Glutamatergic neuron (in vitro differentiated cells): Measurements from ENCODE around the gene ZCCHC14. TPM values are rescaled to one million over a fixed set of nuclear protein-coding genes. Genes with fewer than 3 reads are reported as not detected.

Source experiments
- DNase-seq: peaks from one replicate; pipeline ENCODE4 v3.0.0; 2022
- H3K27ac Mint-ChIP-seq: one replicate; pipeline ENCODE4 v1.8.0; 2020; ENCODE audit warnings: mild to moderate bottlenecking, mixed read lengths, inconsistent platforms; ENCODE audit not compliant: unreplicated experiment
- H3K27me3 Mint-ChIP-seq: one replicate; pipeline ENCODE4 v1.8.0; 2020; ENCODE audit warnings: mild to moderate bottlenecking, moderate library complexity, mixed read lengths, inconsistent platforms; ENCODE audit not compliant: unreplicated experiment
- H3K36me3 Mint-ChIP-seq: one replicate; pipeline ENCODE4 v1.8.0; 2020; ENCODE audit warnings: mild to moderate bottlenecking, mixed read lengths, inconsistent platforms; ENCODE audit not compliant: unreplicated experiment
- H3K4me1 Mint-ChIP-seq: one replicate; pipeline ENCODE4 v1.8.0; 2020; ENCODE audit warnings: mild to moderate bottlenecking, low read depth, mixed read lengths, inconsistent platforms; ENCODE audit not compliant: unreplicated experiment
- H3K4me3 Mint-ChIP-seq: one replicate; pipeline ENCODE4 v1.8.0; 2020; ENCODE audit warnings: mild to moderate bottlenecking, mixed read lengths, inconsistent platforms; ENCODE audit not compliant: unreplicated experiment
- H3K9me3 Mint-ChIP-seq: one replicate; pipeline ENCODE4 v1.8.0; 2020; ENCODE audit warnings: mild to moderate bottlenecking, moderate library complexity, mixed read lengths, inconsistent platforms; ENCODE audit not compliant: unreplicated experiment
- total RNA-seq: library from RNA; stranded (reverse); fragmentation: NEBNext Ultra II Directional; extraction: Animal tissue kit (Norgen Biotek cat#: 25700); gene quantifications from one replicate; pipeline ENCODE4 v1.2.1, GENCODE V29; 2021; ENCODE audit not compliant: unreplicated experiment
- TF ChIP-seq, protein P1 (sequence below): fragments of 200-600 bp; sonication (generic); IDR thresholded peaks from one replicate; pipeline ENCODE4 v1.5.0; 2021; ENCODE audit not compliant: partially characterized antibody, unreplicated experiment

ZCCHC14 gene
- total RNA-seq, 1 donor from 2014 or later: 29.2 TPM

DNA sequence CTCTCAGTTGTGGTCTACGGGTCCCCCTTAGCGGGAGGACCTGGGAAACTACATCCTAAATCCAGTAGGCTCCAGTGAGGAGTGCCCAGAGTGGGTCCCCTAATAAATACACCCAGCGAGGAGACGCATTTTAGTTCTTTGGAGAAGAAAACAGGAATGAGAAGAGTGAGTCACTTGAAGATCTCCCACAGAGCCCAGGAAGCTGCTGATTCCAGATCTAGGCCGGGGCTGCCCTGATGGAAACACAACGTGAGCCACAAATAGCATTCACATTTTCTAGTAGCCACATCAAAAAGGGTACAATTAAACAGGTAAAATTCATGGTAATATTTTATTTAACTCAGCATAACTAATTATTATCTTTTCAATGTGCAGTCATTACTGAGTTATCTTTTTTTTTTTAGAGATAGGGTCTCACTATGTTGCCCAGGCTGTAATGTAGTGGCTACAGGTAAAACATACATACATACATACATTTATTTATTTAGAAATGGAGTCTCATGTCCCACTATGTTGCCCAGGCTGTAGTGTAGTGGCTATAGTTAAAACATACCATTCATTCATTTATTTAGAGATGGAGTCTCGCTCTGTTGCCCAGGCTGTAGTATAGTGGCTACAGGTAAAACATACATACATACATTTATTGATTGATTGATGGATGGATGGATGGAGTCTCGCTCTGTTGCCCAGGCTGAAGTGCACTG is 130.8 kb downstream of the ZCCHC14 start:
- Mint-ChIP-seq H3K4me3 (no peak overlapping the region), H3K4me1 (peaks cover 22% of the 10 kb centered on the region), H3K27ac (no peak overlapping the region), H3K9me3 (peaks cover 4% of the 10 kb centered on the region), H3K36me3 (peaks cover 8% of the 10 kb centered on the region), H3K27me3 (no peaks in the 10 kb centered on the region)
- DNase-seq: no peak
- TF ChIP-seq, protein P1, sequence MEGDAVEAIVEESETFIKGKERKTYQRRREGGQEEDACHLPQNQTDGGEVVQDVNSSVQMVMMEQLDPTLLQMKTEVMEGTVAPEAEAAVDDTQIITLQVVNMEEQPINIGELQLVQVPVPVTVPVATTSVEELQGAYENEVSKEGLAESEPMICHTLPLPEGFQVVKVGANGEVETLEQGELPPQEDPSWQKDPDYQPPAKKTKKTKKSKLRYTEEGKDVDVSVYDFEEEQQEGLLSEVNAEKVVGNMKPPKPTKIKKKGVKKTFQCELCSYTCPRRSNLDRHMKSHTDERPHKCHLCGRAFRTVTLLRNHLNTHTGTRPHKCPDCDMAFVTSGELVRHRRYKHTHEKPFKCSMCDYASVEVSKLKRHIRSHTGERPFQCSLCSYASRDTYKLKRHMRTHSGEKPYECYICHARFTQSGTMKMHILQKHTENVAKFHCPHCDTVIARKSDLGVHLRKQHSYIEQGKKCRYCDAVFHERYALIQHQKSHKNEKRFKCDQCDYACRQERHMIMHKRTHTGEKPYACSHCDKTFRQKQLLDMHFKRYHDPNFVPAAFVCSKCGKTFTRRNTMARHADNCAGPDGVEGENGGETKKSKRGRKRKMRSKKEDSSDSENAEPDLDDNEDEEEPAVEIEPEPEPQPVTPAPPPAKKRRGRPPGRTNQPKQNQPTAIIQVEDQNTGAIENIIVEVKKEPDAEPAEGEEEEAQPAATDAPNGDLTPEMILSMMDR: no peak

DNA sequence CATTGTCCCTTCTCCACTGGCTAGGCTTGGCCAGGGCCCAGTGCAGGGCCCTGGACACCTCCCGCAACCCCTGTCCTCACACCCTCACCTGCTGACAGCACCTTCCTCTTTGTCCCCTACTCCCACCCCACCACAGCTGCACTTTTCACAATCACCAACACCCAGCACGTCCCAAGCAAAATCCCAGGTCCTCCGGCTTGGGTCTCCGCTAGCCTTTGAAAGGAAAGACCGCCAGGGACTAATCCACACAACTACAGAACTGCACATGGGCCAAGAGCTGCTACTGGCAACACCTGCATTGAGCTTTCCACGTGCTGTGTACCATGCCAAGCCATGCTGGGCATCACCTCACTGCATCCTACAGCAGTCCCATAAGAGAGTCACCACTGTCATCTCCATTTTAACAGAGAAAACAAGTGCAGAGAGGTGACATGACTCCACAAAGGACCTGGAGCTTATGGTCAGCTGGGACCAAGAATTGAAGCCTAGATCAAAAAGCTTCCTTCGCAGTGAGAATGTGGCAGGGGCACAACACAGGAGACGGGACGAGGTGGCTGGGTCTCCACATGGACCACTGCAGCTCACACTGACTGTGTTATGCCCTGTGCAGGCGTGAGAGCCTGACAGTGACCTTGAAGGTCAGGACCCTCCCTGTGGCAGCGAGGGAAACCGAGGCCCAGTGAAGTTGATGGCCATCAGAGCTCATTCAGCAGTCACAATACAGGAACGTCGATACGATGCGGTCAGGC is 131.8 kb downstream of the ZCCHC14 start:
- Mint-ChIP-seq H3K4me1 (peaks cover 22% of the 10 kb centered on the region), H3K4me3 (no peak overlapping the region), H3K9me3 (peaks cover 4% of the 10 kb centered on the region), H3K36me3 (peaks cover 8% of the 10 kb centered on the region), H3K27me3 (peaks cover 3% of the 10 kb centered on the region), H3K27ac (no peak overlapping the region)
- DNase-seq: no peak
- TF ChIP-seq, protein P1: no peak

DNA sequence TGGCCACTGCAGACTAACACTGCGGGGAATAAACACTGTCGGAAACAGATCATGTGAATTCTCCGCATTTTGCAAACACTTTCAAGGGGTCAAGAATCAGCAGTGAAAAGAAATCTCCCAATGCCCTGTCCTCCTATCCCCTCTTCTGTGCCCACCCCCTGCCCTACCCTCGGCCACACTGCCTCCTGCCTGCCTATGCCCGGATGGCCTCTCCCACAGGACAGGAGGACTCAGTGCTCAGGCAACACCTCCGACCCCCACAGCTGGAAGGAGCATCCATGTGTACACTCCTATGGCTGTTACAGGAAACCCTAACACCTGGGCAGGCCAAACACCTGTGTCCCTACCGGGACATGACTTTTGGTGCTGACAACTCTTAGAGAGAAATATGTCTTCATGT is 133.7 kb downstream of the ZCCHC14 start:
- H3K9me3 Mint-ChIP-seq: peaks cover 4% of the 10 kb centered on the region
- H3K36me3 Mint-ChIP-seq: peaks cover 8% of the 10 kb centered on the region
- peaks cover 22% of the 10 kb centered on the region for H3K4me1 Mint-ChIP-seq
- DNase-seq: no peak
- TF ChIP-seq, protein P1: no peak
- no peak overlapping the region for H3K27ac Mint-ChIP-seq
- H3K27me3 Mint-ChIP-seq: peaks cover 3% of the 10 kb centered on the region
- no peak overlapping the region for H3K4me3 Mint-ChIP-seq

DNA sequence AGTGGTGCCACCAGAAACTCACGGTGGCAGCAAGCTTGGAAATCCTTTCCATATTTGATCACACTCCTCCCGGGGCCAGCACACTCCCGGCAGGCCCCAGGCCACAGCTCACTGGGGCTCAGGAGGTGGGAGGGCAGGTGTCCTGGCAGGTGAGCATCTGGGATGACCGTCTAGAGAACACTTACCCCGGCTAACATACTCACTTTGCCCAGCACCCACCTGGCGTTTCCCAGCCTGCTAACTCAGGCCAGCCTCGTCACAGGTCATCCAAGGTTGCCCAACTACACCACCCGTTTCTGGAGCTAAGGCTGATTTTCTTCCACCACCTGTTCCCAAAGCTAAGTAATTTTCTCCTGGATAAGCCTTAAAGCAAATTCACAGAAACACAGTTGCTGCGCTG is 134.1 kb downstream of the ZCCHC14 start:
- Mint-ChIP-seq H3K36me3 (peaks cover 8% of the 10 kb centered on the region), H3K27me3 (peaks cover 3% of the 10 kb centered on the region), H3K4me3 (no peak overlapping the region), H3K4me1 (peaks cover 17% of the 10 kb centered on the region), H3K27ac (no peak overlapping the region), H3K9me3 (peaks cover 4% of the 10 kb centered on the region)
- TF ChIP-seq, protein P1: no peak
- DNase-seq: no peak

DNA sequence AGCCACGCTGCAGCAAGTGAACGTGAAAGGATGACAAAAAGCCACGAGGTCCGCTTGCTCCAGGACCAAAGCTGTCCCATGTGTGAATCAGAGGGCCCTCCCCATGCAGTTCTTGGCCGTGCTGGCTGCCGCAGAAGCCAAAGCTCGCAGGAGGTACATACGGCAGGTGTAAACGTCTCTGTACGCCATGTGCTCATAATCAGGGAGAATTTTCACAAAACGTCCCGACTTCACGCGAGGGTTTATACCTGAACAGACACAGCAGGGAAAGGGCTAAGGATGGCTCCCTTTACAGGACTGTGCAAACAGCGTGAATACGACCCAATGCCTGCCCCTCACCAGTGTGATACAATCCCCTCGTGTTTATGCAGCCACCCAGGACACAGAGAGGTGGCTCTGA is 134.6 kb downstream of the ZCCHC14 start:
- no peak overlapping the region for H3K4me3 Mint-ChIP-seq
- peaks cover 4% of the 10 kb centered on the region for H3K9me3 Mint-ChIP-seq
- peaks cover 3% of the 10 kb centered on the region for H3K36me3 Mint-ChIP-seq
- no peak for DNase-seq
- H3K4me1 Mint-ChIP-seq: peaks cover 14% of the 10 kb centered on the region
- no peak overlapping the region for H3K27ac Mint-ChIP-seq
- TF ChIP-seq, protein P1: no peak
- H3K27me3 Mint-ChIP-seq: peaks cover 3% of the 10 kb centered on the region
